ENCODE measurements around the gene DAD1. TPM values are rescaled to one million over a fixed set of nuclear protein-coding genes. Genes with fewer than 3 reads are reported as not detected.
"Not testable (repeated sequence)": the region's sequence is repeated elsewhere in the genome, so short reads cannot be mapped to it uniquely, and the experiment has no call there.

Gene DAD1
- total RNA-seq, 1 donor from 2014 or later: 165 TPM

DNA sequence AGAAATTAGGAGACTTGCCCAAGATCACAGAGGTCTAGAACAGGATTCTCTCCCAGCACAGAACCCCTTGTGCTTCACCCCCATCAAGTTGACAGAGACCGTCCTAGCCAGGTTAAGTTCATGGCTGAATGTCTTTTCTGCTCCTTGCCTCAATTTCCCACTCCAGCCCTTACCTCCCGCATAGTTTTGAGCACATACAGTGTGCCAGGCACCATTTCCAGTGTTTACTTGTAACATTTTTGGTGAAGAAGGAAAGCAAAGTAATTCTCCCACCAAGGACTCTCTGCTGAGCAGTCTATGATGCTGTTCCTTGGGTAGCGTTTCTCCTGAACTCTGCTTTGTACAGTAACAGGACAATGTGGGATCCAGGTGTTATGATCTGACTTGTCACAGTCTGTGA is 10.3 kb upstream of the DAD1 start:
- intact Hi-C loops (cut with micrococcal nuclease): no loop called here

DNA sequence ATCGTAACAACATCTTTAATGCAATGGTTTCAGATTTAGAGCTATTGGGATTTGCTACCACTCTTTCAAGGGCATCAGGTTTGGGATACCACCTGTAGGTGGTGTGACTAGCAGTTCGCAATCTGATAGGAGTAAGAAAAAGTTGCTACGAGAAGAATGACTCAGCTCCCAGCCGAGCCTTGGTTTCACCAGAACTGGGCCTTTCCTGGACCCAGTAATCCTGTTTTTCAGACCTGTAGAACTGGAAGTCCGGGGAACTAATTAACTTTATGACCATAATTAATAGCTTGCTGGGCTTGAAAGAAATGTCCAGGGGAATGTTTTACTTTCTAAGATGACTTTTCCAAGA is 9.8 kb upstream of the DAD1 start:
- intact Hi-C loops (cut with micrococcal nuclease): loop anchor here (1.0 kb wide), 1 partner anchor 10 kb away; the partner anchor contains the start of gene DAD1

DNA sequence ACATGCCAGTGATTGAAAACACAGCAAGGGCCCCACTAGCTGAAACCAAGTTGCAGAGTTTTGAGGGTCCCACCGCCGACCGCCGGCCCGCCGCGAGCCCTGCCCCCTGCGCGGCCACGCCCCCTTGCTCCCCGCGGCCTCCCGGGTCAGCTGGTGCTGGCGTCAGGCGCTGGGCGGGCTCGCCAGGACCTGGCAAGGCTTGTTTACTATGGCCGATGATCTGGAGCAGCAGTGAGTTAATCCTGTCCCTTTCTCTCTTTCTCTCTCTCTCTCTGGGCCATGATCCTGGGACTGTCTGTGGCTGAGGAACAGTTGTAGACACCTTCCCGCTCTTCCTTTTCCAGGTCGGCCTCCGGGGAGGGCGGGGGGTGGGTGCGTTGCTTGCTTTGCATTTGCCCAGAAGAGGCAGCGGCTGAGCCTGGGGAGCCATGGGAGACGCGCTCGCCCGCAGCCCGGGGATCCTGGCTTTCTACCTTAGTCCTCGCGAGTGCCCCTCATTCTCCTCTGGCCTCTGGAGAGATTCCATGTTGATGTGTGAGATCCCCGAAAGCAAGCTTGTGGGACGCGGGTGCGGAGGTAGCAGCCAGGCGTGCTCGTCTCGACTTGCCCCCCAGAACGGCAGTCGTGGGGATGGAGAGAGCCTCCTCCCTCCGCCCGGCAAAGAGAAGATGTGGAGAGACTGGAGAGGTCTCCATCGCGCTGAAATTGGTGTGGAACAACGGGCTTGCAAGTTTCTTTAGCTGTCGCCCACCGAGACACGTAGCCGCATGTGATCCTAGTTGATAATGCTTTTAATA is 9.3 kb upstream of the DAD1 start, which contains the start of gene ABHD4:
TSS of gene ABHD4 (plus strand) at position 202 of the 797 bp plus-strand sequence. CDS start at position 209, 7 bp downstream.
- intact Hi-C loops (cut with micrococcal nuclease): loop anchor here (1.0 kb wide), 1 partner anchor 9 kb away; the partner anchor contains the start of gene DAD1

DNA sequence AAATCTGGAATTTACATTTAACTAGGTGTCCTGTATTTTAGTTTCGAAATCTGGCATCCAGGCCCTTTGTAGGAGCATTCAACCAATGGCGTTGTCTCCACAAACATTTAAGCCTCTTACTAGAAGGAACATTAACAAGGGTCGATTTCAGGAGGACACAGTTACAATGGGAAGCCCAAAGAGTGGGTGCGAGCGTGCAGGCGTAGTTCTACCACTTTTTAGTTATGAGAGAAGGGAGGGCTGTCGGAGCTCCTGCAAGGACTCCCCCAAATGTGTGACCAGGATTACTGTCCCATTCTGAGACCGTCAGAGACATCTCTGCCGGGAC is 8.7 kb upstream of the DAD1 start:
- intact Hi-C loops (cut with micrococcal nuclease): loop anchor here (1.0 kb wide), 1 partner anchor 8 kb away; the partner anchor contains the start of gene DAD1

DNA sequence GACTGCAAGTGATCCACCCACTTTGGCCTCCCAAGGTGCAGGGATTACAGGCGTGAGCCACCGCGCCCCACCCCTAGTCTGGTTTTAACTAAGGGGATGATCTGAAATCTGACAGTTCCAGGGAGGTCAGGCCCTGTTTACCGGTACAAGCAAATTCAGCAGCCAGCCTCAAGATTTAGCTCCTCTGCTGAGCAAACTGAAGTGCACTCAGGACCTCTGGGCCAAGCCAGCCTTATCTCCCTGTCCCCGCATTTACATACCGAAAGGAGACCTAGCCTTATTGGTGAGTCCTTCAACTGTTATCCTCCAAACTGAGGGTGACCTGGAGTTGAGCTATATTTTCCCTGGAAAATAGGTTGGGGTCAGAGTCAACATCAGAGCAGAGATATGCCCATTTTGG is 8.2 kb upstream of the DAD1 start:
- intact Hi-C loops (cut with micrococcal nuclease): no loop called here

DNA sequence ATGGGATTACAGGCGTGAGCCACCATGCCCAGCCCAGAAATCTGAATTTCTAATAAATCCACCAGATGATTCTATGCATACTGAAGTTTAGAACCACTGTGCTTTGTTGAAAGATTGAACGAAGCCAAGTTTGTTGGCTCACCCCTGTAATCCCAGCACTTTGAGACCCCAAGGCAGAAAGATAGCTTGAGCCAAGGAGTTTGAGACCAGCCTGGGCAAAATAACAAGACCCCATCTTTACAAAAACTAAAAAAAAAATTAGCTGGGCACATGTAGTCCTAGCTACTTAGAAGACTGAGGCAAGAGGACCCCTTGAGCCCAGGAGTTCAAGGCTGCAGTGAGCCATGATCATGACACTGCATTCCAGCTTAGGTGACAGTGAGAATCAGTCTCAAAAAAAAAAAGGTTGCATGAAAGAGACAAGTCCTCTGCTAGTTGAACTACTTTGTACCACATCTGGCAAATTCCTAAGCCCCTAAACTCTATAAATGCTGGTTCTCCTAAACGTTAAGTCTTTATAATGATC is 7.4 kb upstream of the DAD1 start:
- intact Hi-C loops (cut with micrococcal nuclease): no loop called here

DNA sequence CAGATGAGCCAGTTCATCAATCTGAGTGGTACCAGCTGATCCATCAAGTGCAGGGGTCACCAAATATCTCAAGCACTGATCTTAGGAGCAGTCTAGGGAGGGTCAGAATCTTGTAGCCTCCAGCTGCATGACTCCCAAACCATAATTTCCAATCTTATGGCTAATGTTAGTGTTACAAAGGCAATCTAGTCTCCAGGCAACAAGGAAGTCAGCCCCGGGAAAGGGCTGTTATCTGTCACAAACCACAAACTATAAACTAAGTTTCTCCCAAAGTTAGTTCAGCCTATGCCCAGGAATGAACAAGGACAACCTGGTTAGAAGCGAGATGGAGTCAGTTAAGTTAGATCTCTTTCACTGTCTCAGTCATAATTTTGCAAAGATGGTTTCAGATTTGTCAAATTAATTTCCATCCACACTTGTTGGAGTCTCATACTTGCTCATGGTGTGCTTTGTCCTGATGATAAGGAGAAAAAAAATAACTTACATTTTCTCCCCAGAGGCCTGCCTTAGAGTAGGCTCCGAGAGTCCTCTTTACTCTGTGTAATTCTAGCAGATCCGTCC is 5.2 kb upstream of the DAD1 start:
- intact Hi-C loops (cut with micrococcal nuclease): no loop called here

DNA sequence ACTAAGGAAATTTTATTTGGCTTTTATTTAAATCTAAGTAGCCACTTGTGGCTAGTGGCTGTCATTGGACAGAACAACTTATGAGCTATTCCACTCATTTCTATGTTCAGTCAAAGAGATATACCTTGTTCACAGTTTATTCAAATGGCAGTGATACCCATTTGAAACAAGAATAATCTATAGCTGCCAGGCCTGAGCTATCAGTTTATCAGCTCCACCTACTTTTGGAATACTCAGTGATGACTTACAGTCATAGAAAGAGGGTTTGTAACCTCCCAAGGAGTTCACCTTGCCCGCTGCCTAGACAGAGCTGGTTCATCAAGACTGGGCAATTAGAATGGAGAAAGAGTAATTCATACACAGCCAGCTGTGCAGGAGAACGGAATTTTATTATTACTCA is 4.6 kb upstream of the DAD1 start:
- intact Hi-C loops (cut with micrococcal nuclease): no loop called here

DNA sequence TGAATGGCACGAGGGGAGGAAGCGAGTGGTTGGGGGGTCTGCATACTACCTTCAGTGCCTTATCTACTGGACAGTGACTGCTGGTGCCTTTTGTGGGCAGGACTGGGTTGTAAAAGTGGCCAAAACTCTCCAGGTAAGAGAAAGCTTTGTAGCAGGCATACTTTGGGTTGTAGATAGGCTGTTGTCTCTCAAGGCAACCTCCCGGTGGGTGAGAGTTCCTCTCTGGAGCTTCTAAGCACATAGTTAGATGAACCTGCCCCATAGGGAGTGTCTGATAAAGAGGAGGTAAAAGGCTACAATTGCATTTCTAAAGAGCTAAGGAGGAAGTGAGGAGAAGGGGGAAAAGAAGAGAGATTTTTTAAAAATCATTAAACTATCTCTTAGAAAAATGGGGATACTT is 4.2 kb upstream of the DAD1 start:
- intact Hi-C loops (cut with micrococcal nuclease): no loop called here

DNA sequence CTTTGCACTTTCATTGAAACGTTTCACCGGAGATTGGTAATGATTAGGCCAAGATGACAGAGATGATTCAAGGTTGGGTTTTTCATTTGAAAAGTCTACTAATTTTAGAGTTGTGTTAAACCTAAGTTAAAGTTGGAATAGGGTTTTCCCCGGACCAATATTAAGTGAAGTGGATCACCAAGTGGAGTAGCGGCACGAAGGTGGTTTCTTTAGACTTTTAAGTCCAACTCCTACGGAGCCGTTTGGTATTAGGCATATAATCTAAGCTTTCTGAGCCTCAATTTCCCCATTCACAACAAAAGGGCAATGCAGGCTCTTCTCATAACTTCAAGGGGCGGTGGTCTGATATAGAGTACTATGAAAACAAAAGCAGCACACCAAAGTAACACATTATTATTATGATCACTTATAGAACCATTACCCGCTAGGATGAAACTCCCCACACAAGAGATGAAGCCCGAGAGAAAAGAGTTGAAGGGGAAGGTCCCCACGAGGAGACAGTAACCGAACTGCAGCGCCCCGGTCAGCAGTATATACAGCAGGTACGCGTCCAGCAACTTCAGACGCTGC is 413 bp downstream of the DAD1 start:
- intact Hi-C loops (cut with micrococcal nuclease): loop anchor here (1.0 kb wide), 9 partner anchors 10 to 341 kb away; partner anchors contain the start of genes ABHD4, LRP10, MRPL52 and OXA1L

DNA sequence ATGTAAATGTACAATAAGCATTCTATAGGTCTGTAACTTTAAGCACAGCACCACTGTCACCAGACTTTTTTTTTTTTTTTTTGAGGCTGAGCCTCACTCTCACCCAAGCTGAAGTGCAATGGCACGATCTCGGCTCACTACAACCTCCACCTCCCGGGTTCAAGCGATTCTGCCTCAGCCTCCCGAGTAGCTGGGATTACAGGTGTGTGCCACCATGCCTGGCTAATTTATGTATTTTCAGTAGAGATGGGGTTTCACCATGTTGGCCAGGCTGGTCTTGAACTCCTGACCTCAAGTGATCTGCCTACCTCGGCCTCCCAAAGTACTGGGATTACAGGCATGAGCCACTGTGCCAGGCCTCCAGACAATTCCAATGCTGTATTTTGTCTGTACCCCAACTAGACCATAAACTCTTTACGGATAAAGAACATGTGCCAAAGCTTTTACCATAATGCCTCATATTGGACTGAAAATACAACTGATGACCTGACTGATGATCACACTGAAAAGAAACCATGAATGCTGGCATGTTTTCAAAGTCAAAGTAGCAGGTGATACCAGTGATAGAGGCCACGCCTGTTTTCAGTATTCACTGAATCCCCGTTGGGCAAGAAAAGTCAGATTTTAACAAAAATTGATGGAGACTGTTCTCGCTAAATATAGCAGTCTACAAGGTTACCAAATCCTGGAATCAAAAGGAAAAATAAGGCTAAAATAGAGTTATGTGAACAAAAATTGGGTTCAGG is 1.2 kb downstream of the DAD1 start:
- intact Hi-C loops (cut with micrococcal nuclease): not testable (repeated sequence)

DNA sequence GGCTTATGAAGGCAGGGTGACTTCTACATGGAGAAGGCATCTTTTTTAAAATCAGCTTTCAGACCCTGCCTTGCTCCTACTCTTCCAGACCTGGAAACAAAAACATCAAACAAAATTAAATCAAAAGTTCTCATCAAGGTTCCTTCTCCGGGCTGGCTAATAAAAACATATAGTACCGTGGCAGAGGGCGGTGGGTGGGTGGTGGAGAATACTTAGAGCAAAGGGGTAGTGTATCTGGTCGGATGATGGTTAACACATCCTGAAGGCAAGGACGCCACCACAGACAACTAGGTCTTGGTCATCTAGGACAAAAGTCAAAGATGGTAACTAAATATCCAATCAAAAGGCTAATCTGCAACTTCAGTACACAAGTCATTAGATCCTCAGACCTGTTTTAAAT is 1.8 kb downstream of the DAD1 start:
- intact Hi-C loops (cut with micrococcal nuclease): no loop called here

DNA sequence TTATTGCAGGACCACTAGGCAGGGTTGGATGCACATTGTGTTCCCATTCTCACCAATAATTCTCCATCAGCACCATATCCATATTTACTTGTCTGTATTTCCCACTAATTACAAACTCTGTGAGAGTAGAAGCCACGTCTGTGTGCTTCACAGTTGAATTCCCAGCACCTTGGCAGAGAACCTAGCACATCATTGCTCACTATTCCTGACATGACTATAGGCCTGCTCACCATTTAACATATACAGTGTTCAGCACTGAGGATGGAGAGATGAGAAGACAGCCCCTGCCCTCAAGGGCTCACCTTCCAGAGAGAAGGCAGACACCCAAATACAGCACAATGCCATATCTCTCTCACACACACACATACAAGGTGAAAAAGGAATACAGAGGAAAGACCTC is 5.0 kb downstream of the DAD1 start:
- intact Hi-C loops (cut with micrococcal nuclease): no loop called here

DNA sequence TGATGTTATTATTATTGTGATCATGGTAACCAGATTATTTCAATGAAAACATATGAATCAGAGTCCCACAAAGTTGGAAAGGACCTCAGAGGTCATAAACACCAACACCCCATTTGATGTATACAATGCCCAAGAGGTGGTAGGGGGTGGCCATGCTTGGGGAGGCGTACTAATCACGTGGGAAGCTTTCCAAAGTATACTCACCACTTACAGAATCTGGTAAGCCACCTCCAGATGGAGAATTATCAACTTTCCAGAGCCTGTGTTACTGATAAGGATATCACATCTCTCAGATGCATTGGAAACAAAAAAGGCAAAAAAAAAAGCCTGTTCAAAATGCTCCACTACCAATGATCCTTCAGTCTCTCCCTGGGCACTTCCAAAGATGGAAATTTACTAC is 8.4 kb downstream of the DAD1 start:
- intact Hi-C loops (cut with micrococcal nuclease): no loop called here

DNA sequence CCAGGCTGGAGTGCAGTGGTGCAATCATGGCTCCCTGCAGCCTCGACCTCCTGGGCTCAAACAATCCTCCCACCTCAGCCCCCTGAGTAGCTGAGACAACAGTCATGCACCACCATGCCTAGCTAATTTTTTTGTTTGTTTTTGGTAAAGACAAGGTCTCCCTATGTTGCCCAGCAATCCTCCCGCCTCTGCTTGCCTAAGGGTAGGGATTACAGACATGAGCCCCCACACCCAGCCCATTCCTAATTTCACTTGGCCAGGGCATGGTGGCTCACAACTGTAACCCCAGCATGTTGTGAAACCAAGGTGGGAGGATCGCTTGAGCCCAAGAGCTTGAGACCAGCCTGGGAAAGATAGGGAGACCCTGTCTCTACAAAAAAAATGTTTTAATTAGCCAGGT is 9.1 kb downstream of the DAD1 start:
- intact Hi-C loops (cut with micrococcal nuclease): loop anchor here (5.0 kb wide), 1 partner anchor 132 kb away; no protein-coding TSS in a partner anchor

DNA sequence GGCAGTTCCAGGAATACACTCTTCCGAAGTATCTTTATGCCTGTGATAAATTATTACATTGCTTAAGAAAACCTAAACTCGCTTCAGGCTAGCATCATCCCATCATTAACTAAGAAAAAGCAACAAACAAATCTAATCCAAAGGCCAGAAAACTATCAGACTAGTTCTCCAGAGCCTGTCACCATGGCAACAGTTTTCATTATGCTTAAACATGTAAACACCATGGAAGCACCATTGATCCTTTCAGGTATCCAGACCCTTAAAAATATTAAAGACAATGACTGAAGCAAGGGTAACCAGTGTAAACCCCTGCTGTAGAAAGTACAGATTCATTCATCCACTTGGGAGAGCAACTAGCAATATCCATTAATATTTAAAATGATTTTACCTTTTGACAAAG is 9.8 kb downstream of the DAD1 start:
- intact Hi-C loops (cut with micrococcal nuclease): loop anchor here (5.0 kb wide), 1 partner anchor 133 kb away; no protein-coding TSS in a partner anchor

DNA sequence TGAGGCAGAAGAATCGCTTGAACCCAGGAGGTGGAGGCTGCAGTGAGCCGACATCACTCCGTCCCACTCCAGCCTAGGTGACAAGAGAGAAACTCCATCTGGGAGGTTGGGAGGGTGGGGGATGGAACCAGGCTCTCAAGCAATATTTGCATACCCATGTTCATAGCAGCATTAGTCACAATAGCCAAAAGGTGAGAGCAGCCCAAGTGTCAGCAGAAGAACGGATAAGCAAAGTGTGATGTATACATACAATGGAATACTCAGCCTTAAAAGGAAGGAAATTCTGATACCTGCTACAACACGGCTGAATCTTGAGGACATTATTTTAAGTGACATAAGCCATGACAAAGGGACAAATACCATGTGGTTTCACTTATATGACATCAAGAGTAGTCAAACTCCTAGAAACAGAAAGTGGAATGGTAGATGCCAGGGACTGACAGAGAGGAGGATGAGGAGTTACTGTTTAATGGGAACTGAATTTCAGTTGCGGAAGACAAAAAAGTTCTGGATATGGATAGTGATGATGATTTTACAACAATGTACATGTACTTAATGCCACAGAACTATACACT is 11.6 kb downstream of the DAD1 start:
- intact Hi-C loops (cut with micrococcal nuclease): loop anchor here (5.0 kb wide), 1 partner anchor 135 kb away; no protein-coding TSS in a partner anchor

DNA sequence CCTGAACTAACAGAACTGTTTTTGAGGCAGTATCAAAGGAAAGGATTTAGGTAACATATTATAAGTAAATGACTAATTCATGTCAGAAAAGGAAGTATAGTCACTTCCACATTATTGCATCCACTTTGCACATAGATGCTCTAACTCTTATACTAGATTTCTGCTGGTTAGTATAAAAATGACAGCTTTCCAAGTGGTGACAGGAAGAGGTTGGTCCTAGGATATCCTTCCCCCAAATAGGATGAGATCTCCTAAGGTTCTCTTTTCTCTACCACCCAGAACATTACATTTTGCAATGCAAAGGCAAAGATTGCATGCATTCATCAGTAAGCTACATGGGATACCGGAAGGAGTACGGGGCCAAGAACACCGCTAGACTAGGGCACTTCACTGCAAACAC is 15.2 kb downstream of the DAD1 start:
- intact Hi-C loops (cut with micrococcal nuclease): loop anchor here (5.0 kb wide), 1 partner anchor 272 kb away; no protein-coding TSS in a partner anchor

DNA sequence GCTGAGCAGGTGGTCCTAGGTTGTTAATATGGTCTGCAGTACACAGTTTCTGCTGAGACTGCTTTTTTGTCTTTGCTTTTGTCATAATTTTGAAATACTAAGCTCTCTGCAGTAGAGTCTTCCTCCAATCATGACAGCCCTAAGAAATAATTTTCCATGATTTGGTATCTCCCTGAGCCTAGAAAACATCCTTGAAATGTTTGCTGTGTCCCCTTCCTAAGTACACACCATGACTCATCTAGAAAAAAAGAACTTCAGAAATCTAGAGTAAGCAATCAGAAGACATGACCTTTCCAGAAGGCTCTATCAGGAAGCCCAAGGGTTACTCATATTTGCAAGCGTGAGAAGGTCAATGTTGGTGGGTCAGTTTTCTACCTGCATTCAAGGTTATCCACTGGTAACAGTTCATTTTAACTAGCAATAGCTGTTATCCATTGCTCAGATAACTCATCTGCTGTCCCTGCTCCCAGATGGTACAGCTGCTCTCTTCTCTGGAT is 16.4 kb downstream of the DAD1 start:
- intact Hi-C loops (cut with micrococcal nuclease): loop anchor here (5.0 kb wide), 1 partner anchor 270 kb away; no protein-coding TSS in a partner anchor

DNA sequence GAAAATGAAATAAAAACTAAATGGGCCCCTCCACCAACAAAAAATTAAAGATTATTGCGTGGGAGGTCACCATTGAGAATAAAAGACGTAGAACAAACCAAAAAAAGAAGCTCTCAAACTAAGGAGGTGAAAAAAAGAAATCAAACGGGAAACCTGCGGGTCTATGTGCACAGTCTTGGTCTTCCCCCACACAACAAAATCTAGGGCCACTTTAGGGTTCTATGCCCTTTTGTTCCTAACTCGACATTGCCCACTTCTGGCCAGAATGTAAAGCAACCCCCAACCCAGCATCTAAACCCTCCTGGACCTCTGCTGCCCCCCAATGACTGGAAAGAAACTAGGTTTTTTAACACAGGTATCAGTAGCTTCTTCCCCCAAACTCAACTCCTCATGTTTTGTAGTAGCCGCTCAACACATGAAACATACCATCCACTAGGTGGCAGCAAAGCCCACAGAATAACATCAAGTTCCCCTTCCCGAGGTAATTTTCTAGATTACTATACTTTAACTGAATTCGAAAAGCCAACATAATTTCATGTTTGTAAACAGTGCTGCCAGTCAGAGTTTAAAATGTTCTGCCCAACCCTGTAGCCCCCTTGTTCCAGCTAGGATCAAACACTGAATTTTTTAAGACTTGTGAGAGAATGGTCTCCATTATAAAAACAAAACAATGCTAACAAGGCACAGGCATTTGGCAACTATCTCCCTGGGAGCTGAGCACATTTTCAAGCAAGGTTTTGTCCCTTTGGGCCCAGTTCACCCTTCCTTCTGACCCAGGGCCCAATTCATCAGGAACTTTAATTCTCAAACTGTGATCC is 18.7 kb downstream of the DAD1 start:
- intact Hi-C loops (cut with micrococcal nuclease): loop anchor here (1.0 to 5.0 kb wide), 11 partner anchors 9 to 653 kb away; partner anchors contain the start of gene DAD1

Data from T-helper 2 cell treated with Interferon-gamma antibody and Interleukin-4, amounts not matched to agents 100 ng/mL and 5 ng/mL, for 36 hours (primary cell).